ENCODE measurements around the gene LEMD3.

LEMD3 gene

DNA sequence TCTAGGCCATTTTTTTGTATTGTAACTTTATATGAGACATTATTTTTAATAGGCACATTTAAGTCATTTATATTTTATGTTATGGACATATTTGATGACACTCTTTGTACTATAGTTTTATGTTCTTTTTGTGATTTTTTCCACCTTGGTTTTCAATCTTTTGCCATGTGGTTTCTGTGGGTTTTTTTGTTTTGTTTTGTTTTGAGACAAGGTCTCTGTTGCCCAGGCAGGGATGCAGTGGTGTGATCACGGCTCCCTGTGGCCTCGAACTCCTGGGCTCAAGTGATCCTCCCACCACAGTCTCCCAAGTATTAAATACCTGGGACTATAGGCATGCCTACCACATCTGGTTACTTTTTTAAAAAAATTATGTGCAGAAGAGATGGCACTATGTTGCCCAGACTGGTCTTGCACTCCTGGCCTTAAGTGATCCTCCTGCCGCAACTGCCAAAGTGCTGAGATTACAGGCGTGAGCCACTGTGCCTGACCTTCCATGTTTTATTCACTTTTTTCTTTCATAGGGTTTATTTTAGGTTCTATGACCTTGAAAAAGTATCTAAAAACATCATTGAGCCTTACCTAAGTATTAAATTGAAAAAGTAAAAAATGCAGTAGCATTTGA, 125.4 kb downstream of the LEMD3 start:
- TF ChIP-seq GATA3 (IDR thresholded peaks at IDR 0.05; ENCODE audit: low read depth, low read length) (no peak), GATA2 (IDR thresholded peaks at IDR 0.05; ENCODE audit: low read depth, low read length) (no peak)

- TF ChIP-seq GATA3 (IDR thresholded peaks at IDR 0.05; ENCODE audit: low read depth, low read length), result no peak
- TF ChIP-seq GATA2 (IDR thresholded peaks at IDR 0.05; ENCODE audit: low read depth, low read length), result no peak
Observed at GRCh38 chr12:65296508-65297265, 127.3 kb downstream of the LEMD3 start.
